ENCODE measurements around the gene DYNLL1. TPM values are rescaled to one million over a fixed set of nuclear protein-coding genes. Genes with fewer than 3 reads are reported as not detected.
"Not testable (repeated sequence)": the region's sequence is repeated elsewhere in the genome, so short reads cannot be mapped to it uniquely, and the experiment has no call there.

Gene DYNLL1
- total RNA-seq, result 100 to 1,000 TPM; 269 to 277 TPM

DNA sequence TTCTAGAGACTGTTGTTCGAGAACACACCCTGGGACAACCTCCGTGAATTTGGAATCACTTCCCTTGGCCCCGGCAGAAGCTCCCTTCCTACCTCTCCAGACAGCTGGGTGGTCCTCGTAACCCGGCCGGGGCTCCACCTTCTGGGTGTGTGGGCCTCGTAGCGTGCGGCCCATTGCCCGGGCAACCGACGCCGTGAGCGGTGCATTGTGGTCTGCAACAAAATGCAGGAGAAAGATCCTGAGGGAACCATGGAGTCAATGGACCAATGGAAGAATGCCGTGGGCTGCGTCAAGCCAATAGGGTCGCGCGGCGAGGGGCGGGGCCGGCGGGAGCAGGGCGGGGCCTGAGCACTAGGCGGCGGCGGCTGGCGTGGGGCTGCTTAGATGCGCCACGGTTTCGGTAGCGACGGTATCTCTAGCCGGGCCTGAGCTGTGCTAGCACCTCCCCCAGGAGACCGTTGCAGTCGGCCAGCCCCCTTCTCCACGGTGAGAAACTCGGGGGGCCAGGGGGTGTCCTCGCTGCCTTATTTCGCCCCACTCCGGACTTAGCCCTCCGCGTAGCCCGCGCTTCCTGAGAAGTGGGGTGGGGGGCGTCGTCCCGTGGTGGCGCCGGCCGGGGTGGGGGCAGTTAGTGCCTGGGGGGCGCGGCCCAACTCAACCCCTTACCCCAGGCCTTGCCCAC lies at the start of gene DYNLL1:
Gene DYNLL1 (plus strand): TSS at position 383 of the 682 bp plus-strand sequence. CDS start 309 bp downstream, outside the sequence.
- ChIA-PET POLR2A (interaction anchor here (0.5 to 1.3 kb wide), 7 partner anchors 9 to 488 kb away, joined by 3 to 5 read pairs (median 4); partner anchors contain the start of genes COQ5, COX6A1 and SRSF9), CTCF (interaction anchor here (0.5 to 2.1 kb wide), 9 partner anchors 21 to 57 kb away, joined by 3 to 8 read pairs (median 4); partner anchors contain the start of genes COQ5 and SRSF9)

DNA sequence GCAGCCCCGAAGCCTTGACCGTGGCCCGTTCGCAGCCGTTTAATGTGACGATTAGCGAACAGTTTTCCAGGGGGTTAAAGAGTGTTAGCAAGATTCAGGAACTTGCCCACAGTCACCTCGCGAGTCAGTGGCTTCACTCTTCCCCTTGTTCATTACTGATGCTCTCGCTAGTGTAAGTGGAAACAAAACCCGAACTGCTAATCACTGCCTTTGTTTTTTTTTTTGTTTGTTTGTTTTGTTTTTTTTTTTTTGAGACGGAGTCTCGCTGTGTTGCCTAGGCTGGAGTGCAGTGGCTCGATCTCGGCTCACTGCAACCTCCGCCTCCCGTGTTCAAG lies 49.1 kb upstream of the DYNLL1 start:
- POLR2A ChIA-PET, result not testable (repeated sequence)
- CTCF ChIA-PET, result interaction anchor here (0.6 to 2.0 kb wide), 5 partner anchors 9 to 132 kb away, joined by 3 to 7 read pairs (median 6); partner anchors contain the start of gene COX6A1

DNA sequence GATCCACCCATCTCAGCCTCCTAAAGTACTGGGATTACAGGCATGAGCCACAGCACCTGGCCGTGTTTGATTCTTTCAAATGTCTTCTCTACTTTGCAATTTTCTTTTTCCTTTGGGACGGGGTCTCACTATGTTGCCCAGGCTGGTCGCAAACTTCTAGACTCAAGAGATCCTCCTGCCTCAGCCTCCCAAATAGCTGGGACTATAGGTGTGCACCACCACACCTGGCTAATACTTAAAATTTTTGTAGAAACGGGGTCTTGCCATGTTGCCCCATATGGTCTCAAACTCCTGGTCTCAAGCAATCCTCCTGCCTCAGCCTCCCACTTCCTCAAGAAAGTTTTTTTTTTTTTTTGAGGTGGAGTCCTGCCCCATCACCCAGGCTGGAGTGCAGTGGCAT lies 47.9 kb upstream of the DYNLL1 start:
- ChIA-PET POLR2A (no interaction called here), CTCF (interaction anchor here (1.6 to 2.0 kb wide), 2 partner anchors 9 to 122 kb away, joined by 6 to 7 read pairs; no protein-coding TSS in a partner anchor)

DNA sequence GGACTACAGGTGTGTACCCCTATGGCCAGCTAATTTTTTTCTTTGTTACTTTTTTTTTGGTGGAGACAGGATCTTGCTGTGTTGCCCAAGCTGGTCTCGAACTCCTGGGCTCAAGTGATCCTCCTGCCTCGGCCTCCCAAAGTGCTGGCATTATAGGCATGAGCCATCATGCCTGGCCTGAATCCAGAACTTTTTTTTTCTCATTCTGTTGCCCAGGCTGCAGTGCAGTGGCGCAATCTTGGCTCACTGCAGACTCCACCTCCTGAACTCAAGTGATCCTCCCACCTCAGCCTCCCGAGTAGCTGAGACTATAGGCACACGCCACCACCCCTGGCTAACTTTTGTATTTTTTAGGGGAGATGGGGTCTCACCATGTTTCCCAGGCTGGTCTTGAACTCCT lies 43.4 kb upstream of the DYNLL1 start:
- CTCF ChIA-PET, result interaction anchor here (2.0 kb wide), 1 partner anchor 17 kb away, joined by 7 read pairs; the partner anchor contains the start of gene SRSF9
- POLR2A ChIA-PET, result not testable (repeated sequence)

DNA sequence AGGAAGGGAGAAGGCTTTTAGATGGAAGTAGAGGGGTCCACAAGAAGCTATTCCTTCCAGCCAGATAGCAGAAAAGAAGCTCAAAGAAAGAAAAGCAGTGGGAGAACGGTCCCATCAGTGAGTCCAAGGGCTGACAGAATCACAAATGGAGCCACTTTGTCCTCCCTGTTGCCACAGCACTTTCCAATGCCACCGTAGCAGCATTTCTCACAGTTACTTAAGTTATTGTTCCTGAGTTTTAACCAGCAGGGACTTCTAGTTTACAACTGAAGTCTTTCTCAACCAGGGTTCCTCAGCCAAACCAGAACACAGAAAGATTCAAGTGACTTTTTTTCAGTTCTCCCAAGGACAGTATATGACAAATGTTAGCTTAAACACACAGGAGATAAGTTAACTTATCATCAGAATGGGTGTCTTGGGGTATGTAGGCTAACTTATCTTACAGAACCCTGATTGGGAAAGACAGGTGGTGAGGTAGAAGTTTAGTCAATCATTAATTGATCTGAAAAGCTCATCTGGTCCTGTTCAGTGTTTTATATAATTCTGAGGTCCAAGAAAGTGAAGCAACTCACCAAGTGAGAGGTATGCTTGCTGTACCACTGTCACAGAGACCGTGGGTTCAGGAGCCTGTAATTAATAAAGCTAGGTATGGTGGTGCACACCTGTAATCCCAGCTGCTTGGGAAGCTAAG lies 42.7 kb upstream of the DYNLL1 start:
- CTCF ChIA-PET, result interaction anchor here (0.7 to 2.0 kb wide), 4 partner anchors 10 to 1944 kb away, joined by 3 to 7 read pairs (median 4); partner anchors contain the start of gene SRSF9
- POLR2A ChIA-PET, result interaction anchor here (1.0 kb wide), 1 partner anchor 10 kb away, joined by 3 read pairs; no protein-coding TSS in a partner anchor

DNA sequence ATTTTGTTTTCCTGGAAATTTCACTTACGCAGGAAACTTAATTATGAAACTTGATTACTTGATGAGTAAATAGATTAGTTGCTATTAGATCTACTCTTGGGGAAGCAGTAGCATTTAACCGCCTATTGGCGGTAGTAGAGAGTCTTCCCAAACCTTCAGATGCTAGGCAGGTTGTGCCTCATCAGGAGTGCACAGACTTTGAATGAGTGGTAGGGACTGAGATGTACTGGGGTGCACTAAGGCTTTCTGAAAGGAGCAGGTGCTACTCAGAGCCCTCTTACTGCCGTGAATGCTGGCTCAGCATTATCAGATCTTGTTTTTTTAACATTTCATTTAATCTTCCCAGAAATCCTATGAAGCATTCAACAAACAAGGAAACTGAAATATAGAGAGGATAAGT lies 41.9 kb upstream of the DYNLL1 start:
- POLR2A ChIA-PET, result interaction anchor here (1.0 kb wide), 1 partner anchor 9 kb away, joined by 3 read pairs; no protein-coding TSS in a partner anchor
- CTCF ChIA-PET, result interaction anchor here (0.8 to 2.0 kb wide), 5 partner anchors 9 to 135 kb away, joined by 3 to 7 read pairs (median 3); partner anchors contain the start of gene SRSF9

DNA sequence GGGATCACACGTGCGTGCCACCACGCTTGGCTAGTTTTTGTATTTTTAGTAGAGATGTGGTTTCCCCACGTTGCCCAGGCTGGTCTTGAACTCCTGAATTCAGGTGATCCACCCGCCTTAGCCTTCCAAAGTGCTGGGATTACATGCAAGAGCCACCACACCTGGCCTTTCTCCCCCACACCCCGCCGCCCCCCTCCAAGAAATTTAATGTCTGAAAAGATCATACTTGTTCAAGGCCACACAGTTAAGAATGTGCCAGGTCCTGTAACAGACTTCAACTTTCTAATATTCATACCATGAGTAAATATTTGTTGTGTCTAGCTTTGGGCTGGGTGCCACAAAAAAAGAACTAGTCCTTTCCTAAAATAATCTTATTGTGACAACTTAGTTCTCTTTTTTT lies 40.6 kb upstream of the DYNLL1 start:
- CTCF ChIA-PET, result no interaction called here
- POLR2A ChIA-PET, result interaction anchor here (2.9 kb wide), 1 partner anchor 14 kb away, joined by 12 read pairs; the partner anchor contains the start of gene SRSF9

DNA sequence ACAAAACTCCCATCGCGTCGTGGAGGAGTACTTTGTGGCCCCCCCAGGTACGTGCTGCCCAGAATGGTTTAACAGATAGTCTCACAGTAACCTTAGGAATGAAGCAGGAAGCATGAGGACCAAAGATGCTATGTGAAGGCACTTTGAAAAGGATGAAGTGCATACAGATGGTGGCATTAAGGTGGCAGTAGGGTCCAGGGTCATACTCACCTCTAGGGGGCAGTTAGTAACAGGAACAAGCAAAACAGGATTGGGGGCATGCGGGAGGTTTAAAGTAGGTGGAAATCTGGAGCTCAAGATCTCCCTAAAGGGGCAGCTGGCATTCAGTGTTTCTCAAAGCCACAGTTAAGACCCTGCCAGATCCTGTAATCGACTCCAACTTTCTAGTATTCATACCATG lies 38.8 kb upstream of the DYNLL1 start:
- ChIA-PET POLR2A (interaction anchor here (0.6 to 2.9 kb wide), 3 partner anchors 12 to 192 kb away, joined by 4 to 12 read pairs (median 8); partner anchors contain the start of gene SRSF9), CTCF (interaction anchor here (0.7 to 1.7 kb wide), 5 partner anchors 9 to 141 kb away, joined by 3 to 7 read pairs (median 4); partner anchors contain the start of gene SRSF9)

DNA sequence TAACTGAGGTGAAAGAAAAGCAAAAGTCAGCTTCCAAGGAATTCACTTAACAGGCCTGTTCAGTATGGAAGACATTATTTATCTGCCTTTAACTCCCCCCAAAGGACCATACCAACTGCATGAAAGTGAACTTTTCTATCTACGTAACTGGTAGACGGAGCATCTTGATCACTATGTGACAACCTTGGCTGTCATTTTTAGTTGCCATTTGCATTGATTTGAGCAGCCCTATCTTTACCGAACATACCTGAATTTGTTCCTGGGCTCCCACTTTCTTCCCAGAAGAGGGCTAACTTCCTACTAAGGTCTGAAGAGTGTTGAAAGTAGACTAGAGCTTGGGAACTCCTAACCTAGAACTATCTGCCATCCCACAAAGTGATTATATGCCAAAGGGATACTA lies 35.8 kb upstream of the DYNLL1 start:
- POLR2A ChIA-PET, result no interaction called here

DNA sequence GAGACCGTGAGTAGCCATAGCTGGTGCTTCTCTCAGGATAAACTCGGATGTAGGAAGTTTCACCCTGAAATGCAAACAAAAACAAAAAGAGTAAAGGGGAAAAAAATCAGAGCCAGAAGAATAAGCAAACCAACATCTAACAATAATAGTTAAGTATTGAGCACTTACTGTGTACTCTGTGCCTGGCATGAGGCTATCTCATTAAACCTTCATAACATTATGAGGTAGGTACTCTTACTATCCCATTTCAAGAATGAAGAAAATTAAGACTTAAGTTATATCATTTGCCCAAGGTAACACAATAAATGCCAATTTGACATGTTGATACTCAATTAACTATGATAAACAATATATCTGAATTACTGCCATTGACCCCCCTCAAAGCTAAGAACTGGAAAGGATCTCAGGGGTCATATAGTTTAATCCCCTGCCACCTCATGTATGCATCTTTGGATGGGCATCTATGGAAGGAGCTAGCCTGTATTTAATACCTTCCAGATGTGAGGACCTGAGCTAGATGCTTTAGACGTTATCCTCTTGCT lies 33.7 kb upstream of the DYNLL1 start:
- POLR2A ChIA-PET, result no interaction called here
- CTCF ChIA-PET, result interaction anchor here (1.7 kb wide), 1 partner anchor 16 kb away, joined by 7 read pairs; the partner anchor contains the start of genes GATC and TRIAP1

More for the DNA sequence above, 35.8 kb upstream of the DYNLL1 start:
- CTCF ChIA-PET, result no interaction called here

DNA sequence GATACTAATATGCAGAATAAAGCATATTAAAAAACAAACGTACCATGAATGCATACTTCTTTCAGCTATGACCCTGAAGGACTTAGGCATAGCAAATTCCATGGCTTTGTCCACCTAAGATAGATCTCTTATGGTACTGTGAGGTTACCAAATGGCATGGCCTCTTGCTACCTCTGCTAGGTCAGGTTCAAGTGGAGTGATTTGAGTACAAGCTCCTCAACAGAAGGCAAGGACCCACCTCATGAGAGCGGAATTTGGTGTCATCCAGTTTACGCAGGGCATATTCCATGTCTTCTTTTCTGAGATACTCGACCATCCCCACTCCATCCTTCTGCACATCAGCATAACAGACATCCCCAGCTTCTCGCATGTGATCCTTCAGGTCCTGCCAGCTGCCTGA lies 32.2 kb upstream of the DYNLL1 start:
- CTCF ChIA-PET, result interaction anchor here (0.6 to 1.1 kb wide), 5 partner anchors 10 to 33 kb away, joined by 3 to 4 read pairs (median 3); partner anchors contain the start of gene DYNLL1
- POLR2A ChIA-PET, result interaction anchor here (0.8 kb wide), 1 partner anchor 10 kb away, joined by 3 read pairs; no protein-coding TSS in a partner anchor

DNA sequence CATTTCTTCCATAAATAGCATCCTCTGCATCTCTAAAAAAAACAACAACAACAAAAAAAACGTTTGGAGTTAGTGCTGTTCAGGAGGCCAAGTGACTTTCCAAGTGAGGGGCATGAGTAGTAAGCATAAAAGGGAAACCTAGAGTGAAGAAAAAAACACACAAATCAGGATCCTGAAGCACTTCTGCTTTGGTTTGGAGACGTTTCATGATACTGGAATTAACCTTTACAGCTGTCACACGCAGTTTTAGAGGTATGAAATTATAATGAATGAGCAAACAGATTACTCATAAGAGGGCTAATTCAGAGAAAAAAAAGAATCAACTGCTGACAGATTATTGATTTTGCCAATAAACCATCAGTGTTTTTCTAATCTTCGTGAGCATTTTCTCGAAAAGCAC lies 30.2 kb upstream of the DYNLL1 start:
- CTCF ChIA-PET, result interaction anchor here (0.9 to 1.6 kb wide), 4 partner anchors 9 to 30 kb away, joined by 3 to 4 read pairs (median 4); partner anchors contain the start of gene DYNLL1
- POLR2A ChIA-PET, result no interaction called here

DNA sequence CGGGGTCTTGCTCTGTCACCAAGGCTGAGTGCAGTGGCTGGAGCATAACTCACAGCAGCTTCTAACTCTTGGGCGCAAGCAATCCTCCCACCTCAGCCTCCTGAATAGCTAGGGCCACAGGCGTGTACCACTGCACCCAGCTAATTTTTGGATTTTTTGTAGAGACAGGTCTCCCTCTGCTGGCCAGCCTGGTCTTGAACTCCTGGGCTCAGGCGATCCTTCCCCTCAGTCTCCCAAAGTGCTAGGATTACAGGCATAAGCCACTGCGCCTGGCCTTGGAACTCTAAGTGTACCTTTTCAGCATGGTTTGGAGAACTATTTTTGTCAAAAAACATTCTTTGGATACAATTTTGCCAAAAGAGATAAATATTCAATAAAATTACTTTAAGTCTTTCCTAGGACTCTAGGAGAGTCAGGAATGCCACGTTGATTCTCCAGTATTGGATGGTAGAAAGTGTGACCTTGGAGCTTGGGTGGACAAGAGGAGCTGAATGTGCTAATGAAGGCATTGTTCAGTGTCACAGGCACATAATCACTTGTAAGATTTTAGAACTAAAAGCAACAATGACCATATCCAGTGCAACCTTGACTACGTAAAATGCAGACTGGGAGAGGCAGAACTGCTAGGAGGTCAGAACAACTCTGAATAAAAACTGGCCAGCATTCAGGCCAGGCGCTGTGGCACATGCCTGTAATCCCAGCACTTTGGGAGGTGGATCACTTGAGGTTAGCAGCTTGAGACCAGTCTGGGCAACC lies 29.2 kb upstream of the DYNLL1 start:
- ChIA-PET CTCF (interaction anchor here (0.9 to 1.9 kb wide), 10 partner anchors 9 to 105 kb away, joined by 3 to 9 read pairs (median 4); partner anchors contain the start of genes COX6A1 and DYNLL1), POLR2A (no interaction called here)

DNA sequence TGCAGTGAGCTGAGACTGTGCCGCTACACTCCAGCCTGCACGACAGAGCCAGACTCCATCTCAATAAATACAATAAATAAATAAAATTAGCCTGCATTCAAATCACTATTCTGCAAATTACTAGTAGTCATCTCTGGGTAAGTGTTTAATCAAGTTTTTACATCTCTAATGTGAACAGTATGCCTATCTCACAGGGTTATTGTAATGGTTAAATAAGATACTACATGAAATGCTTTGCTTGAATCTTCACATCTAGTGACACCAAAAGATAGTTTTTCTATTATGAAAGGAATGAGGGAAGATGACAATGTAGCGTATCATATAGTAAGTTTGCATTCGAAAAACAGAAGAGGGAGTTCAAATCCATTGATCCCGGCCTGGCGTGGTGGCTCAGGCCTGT lies 28.5 kb upstream of the DYNLL1 start:
- POLR2A ChIA-PET, result no interaction called here
- CTCF ChIA-PET, result interaction anchor here (1.1 to 1.9 kb wide), 4 partner anchors 14 to 31 kb away, joined by 3 to 9 read pairs (median 4); partner anchors contain the start of gene COX6A1

DNA sequence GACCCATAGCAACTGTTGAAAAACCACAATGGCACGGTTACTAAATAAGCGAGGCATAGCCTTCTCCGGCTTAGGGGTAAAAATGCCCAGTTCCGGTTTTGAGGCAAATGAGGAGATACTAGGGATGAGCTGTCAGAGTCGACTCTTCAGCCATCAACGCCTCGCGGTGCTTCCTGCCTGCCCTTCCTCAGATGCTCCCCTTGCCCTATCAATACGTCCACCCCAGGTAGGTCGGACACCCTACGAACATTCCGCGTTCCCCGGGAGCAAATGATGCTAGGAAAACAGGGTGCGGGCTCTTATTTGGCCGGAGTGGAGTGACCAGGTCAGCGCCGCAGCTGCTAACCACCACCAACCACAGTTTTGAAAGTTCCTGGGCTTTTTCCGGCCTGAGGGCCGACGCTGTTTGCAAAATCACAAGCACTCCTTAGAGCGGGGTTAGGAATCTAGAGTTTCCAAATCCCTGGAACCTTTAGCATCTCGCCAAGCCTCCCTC lies 27.5 kb upstream of the DYNLL1 start:
- CTCF ChIA-PET, result interaction anchor here (0.7 to 1.8 kb wide), 6 partner anchors 9 to 245 kb away, joined by 3 to 7 read pairs (median 3); no protein-coding TSS in a partner anchor
- POLR2A ChIA-PET, result interaction anchor here (0.7 to 2.5 kb wide), 8 partner anchors 10 to 267 kb away, joined by 3 to 12 read pairs (median 4); partner anchors contain the start of genes DYNLL1, POP5, RNU4-2 and RPLP0

DNA sequence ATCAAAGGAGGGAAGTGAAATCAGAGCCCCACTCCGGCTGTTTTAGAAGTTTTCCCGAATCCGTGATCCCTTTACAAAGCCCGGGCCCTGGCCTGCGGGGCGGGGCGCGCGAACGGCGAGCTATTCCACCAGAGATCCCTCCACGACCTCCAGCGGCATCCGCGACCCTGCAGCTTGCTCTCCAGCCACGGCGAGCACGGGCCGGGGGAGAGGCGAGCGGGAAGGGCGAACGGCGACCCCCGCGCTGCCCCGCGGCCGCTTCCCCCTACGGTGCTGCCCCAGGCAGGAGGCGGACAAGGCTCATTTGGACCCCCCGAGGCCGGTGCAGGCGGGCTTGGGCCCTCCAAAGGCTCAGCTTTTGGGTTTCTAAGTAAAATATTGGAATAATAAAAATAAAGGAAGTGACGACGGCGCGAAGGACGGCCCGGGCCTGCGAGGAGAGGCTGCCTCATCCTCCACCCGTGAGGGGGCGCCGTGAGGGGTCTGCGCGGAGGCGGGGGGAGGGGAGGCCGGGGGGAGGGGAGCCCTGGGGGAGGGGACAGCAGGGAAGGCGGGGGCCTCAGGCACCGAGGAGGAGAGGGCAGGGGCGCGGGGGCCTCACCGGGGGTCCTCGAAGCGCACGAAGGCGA lies 27.0 kb upstream of the DYNLL1 start:
- CTCF ChIA-PET, result interaction anchor here (0.9 to 2.3 kb wide), 11 partner anchors 10 to 246 kb away, joined by 3 to 8 read pairs (median 3); a partner anchor contains a TSS

DNA sequence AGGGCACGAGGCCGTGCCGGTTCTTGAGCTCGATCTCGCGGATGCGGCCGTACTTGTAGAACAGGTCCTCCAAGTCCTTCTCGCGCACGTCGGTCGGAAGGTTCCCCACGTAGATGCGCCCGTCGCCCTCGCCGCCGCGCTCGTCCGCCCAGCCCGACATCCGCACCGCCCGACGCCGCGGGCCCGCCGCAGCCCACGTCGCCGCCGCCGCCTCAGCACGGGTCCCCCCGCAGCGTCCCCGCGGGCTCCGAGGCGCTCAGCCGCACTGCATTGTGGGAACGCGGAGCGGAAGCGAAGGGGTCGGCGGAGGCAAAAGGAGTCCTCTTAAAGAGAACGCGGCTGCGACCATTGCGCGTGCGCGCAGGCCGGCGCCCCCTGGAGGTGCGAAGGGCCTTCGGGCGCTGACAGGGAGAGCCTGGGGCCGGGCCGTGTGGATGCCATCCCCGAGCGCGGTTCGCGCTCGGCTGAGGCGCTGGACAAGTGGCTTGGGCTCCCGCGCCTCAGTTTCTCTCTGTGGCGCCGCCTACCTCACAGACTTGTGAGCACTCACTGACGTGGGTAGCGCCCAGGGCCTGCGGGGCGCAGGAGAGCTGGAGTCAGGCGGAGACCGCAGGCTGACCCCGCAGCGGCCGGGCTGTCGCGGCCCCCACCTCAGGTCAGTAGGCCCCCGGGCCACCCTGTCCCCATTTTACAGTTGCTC lies 26.3 kb upstream of the DYNLL1 start, which contains the start of gene SRSF9:
Gene SRSF9 (minus strand): TSS at position 299 of the 700 bp plus-strand sequence. CDS start 139 bp downstream, at position 160.
- CTCF ChIA-PET, result interaction anchor here (0.8 to 2.3 kb wide), 16 partner anchors 10 to 246 kb away, joined by 3 to 8 read pairs (median 3); a partner anchor contains a TSS
- POLR2A ChIA-PET, result interaction anchor here (0.6 to 2.5 kb wide), 7 partner anchors 11 to 662 kb away, joined by 3 to 12 read pairs (median 4); partner anchors contain the start of genes DYNLL1, POP5, RNU4-2 and RPLP0

More for the DNA sequence above, 27.0 kb upstream of the DYNLL1 start:
- POLR2A ChIA-PET, result interaction anchor here (0.6 to 2.5 kb wide), 8 partner anchors 10 to 663 kb away, joined by 3 to 12 read pairs (median 4); partner anchors contain the start of genes DYNLL1, POP5, RNU4-2 and RPLP0
